Kidney (tissue), 14 donors: Measurements from ENCODE around the gene PLCB1. TPM values are rescaled to one million over a fixed set of nuclear protein-coding genes. Genes with fewer than 3 reads are reported as not detected.

Source experiments
- DNase-seq, 5 donors: peaks; one replicate each; pipeline ENCODE4 v3.0.0-alpha.2; 2013 to 2020
- FAIRE-seq: peaks from 2 replicates; lab custom pipeline; 2012; peaks lifted over from hg19 to GRCh38; lab: Jason Lieb, UNC
- H3K27ac ChIP-seq, 2 donors: one replicate each; pipeline ENCODE4 v1.7.0; 2013; ENCODE audit warnings: low read depth in 2 of 2, low read length in 2 of 2, inconsistent platforms in 1 of 2
- H3K27me3 ChIP-seq: one replicate; pipeline ENCODE4 v1.7.1; 2013; ENCODE audit warnings: low read length, inconsistent platforms; ENCODE audit not compliant: control insufficient read depth, insufficient read depth
- H3K36me3 ChIP-seq, 3 donors: one replicate each; pipeline versions ENCODE4 v1.7.0 to v1.7.1; 2013; ENCODE audit warnings: low read length in 3 of 3, control low read depth in 1 of 3, inconsistent platforms in 1 of 3; ENCODE audit not compliant: insufficient read depth in 3 of 3, control insufficient read depth in 2 of 3
- H3K4me1 ChIP-seq, 3 donors: one replicate each; pipeline versions ENCODE4 v1.7.0 to v1.7.1; 2013; ENCODE audit warnings: low read length in 3 of 3, inconsistent platforms in 1 of 3, low read depth in 1 of 3; ENCODE audit not compliant: control insufficient read depth in 2 of 3, insufficient read depth in 2 of 3
- H3K4me3 ChIP-seq, 3 donors: one replicate each; pipeline versions ENCODE4 v1.7.0 to v1.8.1; 2013; ENCODE audit warnings: low read length in 3 of 3, control low read depth in 1 of 3, inconsistent platforms in 1 of 3
- H3K9ac ChIP-seq, 3 donors: one replicate each; pipeline versions ENCODE4 v1.7.0 to v1.7.1; 2013; ENCODE audit warnings: low read length in 3 of 3, control low read depth in 1 of 3, inconsistent platforms in 1 of 3
- H3K9me3 ChIP-seq, 3 donors: one replicate each; pipeline versions ENCODE4 v1.7.0 to v1.7.1; 2013; ENCODE audit warnings: low read length in 3 of 3, control low read depth in 1 of 3, inconsistent platforms in 1 of 3; ENCODE audit not compliant: control insufficient read depth in 2 of 3, insufficient read depth in 1 of 3
- intact Hi-C: fragments of 100-400 bp; cut with DNase I; formaldehyde crosslinking; loops from one replicate; pipeline ENCODE4 v1.11.1; 2022
- polyA plus RNA-seq: library from polyadenylated mRNA; stranded (reverse); fragments of 350-450 nt; fragmentation: Illumina TruSeq; extraction: RNeasy Lipid Tissue Mini Kit (QIAGEN cat#74804); gene quantifications from one replicate; pipeline ENCODE4 v1.2.3, GENCODE V29; 2014; ENCODE audit warnings: low read depth, low replicate concordance; ENCODE audit not compliant: insufficient read depth
- total RNA-seq: library from RNA; stranded (reverse); fragmentation: NEBNext Ultra II Directional; extraction: Animal tissue kit (Norgen Biotek cat#: 25700); gene quantifications from one replicate; pipeline ENCODE4 v1.2.1, GENCODE V29; 2021
- TF ChIP-seq, protein P1 (sequence below): IDR thresholded peaks from 3 replicates; pipeline ENCODE4 v1.5.1; 2012; ENCODE audit warnings: mild to moderate bottlenecking, moderate library complexity, borderline replicate concordance; ENCODE audit not compliant: insufficient read depth; ENCODE audit errors: extremely low read depth
- donor health status: control.
- donor health status: control.
- donor health status: control.
- donor health status: control.
- donor health status: control.
- donor health status: DM: yes; HTN: yes; CAD: no.
- donor health status: Normal renal cell carcinoma (clear cell type).

The PLCB1 gene
- total and polyA plus RNA-seq, 2 donors from 2014 or later: 9.4 to 107 TPM

DNA sequence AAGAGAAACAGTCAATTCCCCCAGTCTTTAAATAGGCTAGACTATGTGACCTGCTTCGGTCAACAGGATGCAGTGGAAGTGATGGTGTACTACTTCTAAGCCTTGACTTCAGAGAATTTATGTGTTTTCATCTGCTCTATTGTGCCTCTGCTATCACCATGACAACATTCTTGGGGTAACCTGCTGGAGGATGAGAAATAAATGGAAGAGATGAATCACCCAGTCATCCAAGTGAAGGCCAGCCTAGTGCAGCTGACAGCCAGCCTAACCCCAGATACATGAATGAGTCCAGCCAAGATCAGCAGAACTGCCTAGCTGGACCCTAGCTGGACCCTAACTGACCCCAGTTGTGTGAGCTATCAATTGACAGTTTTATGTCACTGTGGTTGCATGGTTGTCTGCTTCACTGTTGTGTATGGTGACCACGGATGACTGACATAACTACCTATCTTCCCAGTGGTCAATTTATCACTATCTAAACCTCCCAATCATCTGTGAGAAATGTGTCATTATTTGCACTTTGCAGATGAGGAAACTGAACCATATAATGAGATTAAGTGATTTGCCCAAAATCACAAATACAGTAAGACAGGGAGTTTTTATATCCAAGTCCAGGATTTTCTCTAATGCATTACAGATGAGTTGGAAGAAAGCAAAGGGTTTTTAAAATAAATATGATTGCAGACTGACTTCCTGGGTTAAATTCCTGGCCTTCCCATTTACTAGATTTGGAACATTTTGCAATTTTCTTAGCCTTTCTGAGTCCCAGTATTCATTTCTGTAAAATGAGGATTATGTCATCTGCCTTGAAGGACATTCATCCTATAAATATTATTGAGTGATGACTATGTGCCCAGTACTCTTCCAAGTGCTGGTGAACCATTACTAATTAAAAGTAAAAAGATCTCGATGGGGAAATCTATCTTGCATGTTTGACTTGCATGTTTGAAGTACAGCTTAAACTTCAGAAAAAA is 800.4 kb downstream of the PLCB1 start:
- DNase-seq (peak in 2 of 5 donors; percentile 5 to 11), FAIRE-seq (no peak)
- Histone ChIP-seq H3K4me3 (no peak overlapping the region), H3K27ac (no peak overlapping the region), H3K27me3 (no peaks in the 10 kb centered on the region), H3K4me1 (no peaks in the 10 kb centered on the region), H3K9me3 (no peaks in the 10 kb centered on the region), H3K9ac (no peak overlapping the region), H3K36me3 (no peaks in the 10 kb centered on the region)
- intact Hi-C loops: no loop called here
- TF ChIP-seq, protein P1, sequence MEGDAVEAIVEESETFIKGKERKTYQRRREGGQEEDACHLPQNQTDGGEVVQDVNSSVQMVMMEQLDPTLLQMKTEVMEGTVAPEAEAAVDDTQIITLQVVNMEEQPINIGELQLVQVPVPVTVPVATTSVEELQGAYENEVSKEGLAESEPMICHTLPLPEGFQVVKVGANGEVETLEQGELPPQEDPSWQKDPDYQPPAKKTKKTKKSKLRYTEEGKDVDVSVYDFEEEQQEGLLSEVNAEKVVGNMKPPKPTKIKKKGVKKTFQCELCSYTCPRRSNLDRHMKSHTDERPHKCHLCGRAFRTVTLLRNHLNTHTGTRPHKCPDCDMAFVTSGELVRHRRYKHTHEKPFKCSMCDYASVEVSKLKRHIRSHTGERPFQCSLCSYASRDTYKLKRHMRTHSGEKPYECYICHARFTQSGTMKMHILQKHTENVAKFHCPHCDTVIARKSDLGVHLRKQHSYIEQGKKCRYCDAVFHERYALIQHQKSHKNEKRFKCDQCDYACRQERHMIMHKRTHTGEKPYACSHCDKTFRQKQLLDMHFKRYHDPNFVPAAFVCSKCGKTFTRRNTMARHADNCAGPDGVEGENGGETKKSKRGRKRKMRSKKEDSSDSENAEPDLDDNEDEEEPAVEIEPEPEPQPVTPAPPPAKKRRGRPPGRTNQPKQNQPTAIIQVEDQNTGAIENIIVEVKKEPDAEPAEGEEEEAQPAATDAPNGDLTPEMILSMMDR: no peak

DNA sequence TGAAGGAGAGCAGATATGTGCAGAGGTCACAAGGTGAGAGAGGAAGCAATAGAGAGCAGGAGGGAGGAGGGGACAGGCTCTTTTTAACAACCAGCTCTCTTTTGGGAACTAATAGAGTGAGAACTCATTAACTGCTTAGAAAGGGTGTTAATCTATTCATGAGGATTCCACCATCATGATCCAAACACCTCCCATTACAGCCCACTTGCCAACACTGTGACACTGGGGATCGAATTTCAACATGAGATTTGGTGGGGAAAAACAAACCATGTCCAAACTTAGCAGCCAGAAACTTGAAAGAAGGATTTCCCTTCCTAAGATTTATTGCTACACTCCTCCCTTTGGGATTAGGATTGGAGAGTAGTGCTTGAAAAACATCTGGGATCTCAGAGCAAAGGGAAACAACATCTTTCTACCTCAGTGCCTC is 801.3 kb downstream of the PLCB1 start:
- intact Hi-C loops: no loop called here
- TF ChIP-seq, protein P1: no peak
- DNase-seq (peak in 2 of 5 donors; percentile 41 to 68), FAIRE-seq (no peak)
- no peaks in the 10 kb centered on the region for H3K9me3 ChIP-seq
- H3K4me3 ChIP-seq: no peak overlapping the region
- no peak overlapping the region for H3K9ac ChIP-seq
- H3K4me1 ChIP-seq: no peaks in the 10 kb centered on the region
- no peaks in the 10 kb centered on the region for H3K36me3 ChIP-seq
- H3K27me3 ChIP-seq: no peaks in the 10 kb centered on the region
- H3K27ac ChIP-seq: no peak overlapping the region

DNA sequence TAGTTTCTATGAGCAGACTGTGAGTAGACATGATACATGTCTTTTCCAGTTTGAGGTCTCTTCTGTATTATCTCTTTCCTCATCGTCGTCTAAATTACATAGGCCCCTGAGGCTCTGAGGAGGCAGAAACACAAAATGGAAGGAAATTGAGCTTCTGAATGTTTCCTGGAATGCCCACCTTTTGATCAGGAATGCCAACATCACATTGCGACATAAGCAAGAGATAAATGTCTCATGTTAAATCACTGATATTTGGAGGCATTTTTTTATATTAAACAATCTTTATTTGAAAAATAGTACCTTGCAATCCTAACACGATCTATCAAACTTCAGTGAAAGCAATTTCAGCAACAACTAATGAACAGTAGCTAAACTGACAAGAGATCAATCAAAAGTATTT is 802.3 kb downstream of the PLCB1 start:
- H3K4me3 ChIP-seq: no peak overlapping the region
- H3K27ac ChIP-seq: no peak overlapping the region
- TF ChIP-seq, protein P1: no peak
- no peaks in the 10 kb centered on the region for H3K9me3 ChIP-seq
- no peaks in the 10 kb centered on the region for H3K4me1 ChIP-seq
- DNase-seq (no peak), FAIRE-seq (no peak)
- no peaks in the 10 kb centered on the region for H3K36me3 ChIP-seq
- H3K27me3 ChIP-seq: no peaks in the 10 kb centered on the region
- intact Hi-C loops: no loop called here
- no peak overlapping the region for H3K9ac ChIP-seq

Other genes starting within 250 kb of the PLCB1 start
- not detected for gene HAO1, start 191.8 kb upstream of the PLCB1 start, total RNA-seq
- gene HAO1, start 191.8 kb upstream of the PLCB1 start, polyA plus RNA-seq: 0.86 TPM
- 90.8 TPM for gene TMX4, start 112.5 kb upstream of the PLCB1 start, total RNA-seq
- 20.7 TPM for gene TMX4, start 112.5 kb upstream of the PLCB1 start, polyA plus RNA-seq